CD14-positive monocyte (primary cell): ENCODE measurements around the gene ZNF365. TPM values are rescaled to one million over a fixed set of nuclear protein-coding genes. Genes with fewer than 3 reads are reported as not detected.
"Not testable (repeated sequence)": the region's sequence is repeated elsewhere in the genome, so short reads cannot be mapped to it uniquely, and the experiment has no call there.

Experiments
- DNase-seq, 3 donors: peaks; one replicate each; pipeline ENCODE4 v3.0.0-alpha.2; 2011 to 2022
- H2AFZ ChIP-seq: 2 replicates; pipeline ENCODE4 v1.6.0; 2012; ENCODE audit warnings: mild to moderate bottlenecking, low read depth, low read length, inconsistent platforms; ENCODE audit not compliant: insufficient read depth, poor library complexity, severe bottlenecking
- H3K27ac ChIP-seq, 2 donors: 1 replicate in 1 of 2; 2 replicates in 1 of 2; pipeline ENCODE4 v1.5.1; 2012 to 2013; ENCODE audit warnings: low read length in 2 of 2, control low read depth in 1 of 2, inconsistent platforms in 1 of 2, low read depth in 1 of 2, mild to moderate bottlenecking in 1 of 2
- H3K27me3 ChIP-seq, 2 donors: one replicate each; pipeline versions ENCODE4 v1.6.0 to v1.6.1; 2011 to 2013; ENCODE audit warnings: low read length in 2 of 2; ENCODE audit not compliant: control insufficient read depth in 2 of 2, insufficient read depth in 2 of 2
- H3K36me3 ChIP-seq, 2 donors: replicated peaks in 1 of 2; 1 replicate in 1 of 2; 2 replicates in 1 of 2; pipeline versions ENCODE4 v1.5.1 to v1.6.1; 2012 to 2013; ENCODE audit warnings: low read length in 2 of 2, control low read depth in 1 of 2, inconsistent platforms in 1 of 2, mild to moderate bottlenecking in 1 of 2; ENCODE audit not compliant: insufficient read depth in 2 of 2, control insufficient read depth in 1 of 2
- H3K4me1 ChIP-seq, 2 donors: 1 replicate in 1 of 2; 2 replicates in 1 of 2; pipeline versions ENCODE4 v1.5.1 to v1.6.1; 2012 to 2013; ENCODE audit warnings: low read length in 2 of 2, control low read depth in 1 of 2, inconsistent platforms in 1 of 2, mild to moderate bottlenecking in 1 of 2, moderate library complexity in 1 of 2; ENCODE audit not compliant: insufficient read depth in 2 of 2, control insufficient read depth in 1 of 2
- H3K4me2 ChIP-seq: replicated peaks from 2 replicates; pipeline ENCODE3; 2012; ENCODE audit warnings: low read length, moderate library complexity, mild to moderate bottlenecking; ENCODE audit not compliant: poor library complexity, severe bottlenecking; ENCODE audit errors: extremely low read depth
- H3K4me3 ChIP-seq, 3 experiments: fragments of 200-600 bp in 1 of 3; sonication (generic) in 1 of 3; replicated peaks in 1 of 3; 1 replicate in 2 of 3; 2 replicates in 1 of 3; pipeline ENCODE4 v1.5.1; 2011 to 2013; ENCODE audit warnings: low read length in 3 of 3, mild to moderate bottlenecking in 3 of 3, control low read depth in 2 of 3, low read depth in 2 of 3, inconsistent platforms in 1 of 3, moderate library complexity in 1 of 3
- H3K79me2 ChIP-seq: 2 replicates; pipeline ENCODE4 v1.6.0; 2012; ENCODE audit warnings: mild to moderate bottlenecking, control low read depth, inconsistent platforms, low read length, moderate library complexity; ENCODE audit not compliant: insufficient read depth
- H3K9ac ChIP-seq: 2 replicates; pipeline ENCODE4 v1.6.0; 2017; ENCODE audit warnings: low read length, mild to moderate bottlenecking; ENCODE audit not compliant: insufficient read depth, poor library complexity, severe bottlenecking
- H3K9me3 ChIP-seq, 2 donors: replicated peaks in 1 of 2; 1 replicate in 1 of 2; 2 replicates in 1 of 2; pipeline versions ENCODE4 v1.5.1 to v1.6.1; 2012 to 2013; ENCODE audit warnings: low read length in 2 of 2, control low read depth in 1 of 2; ENCODE audit not compliant: control insufficient read depth in 1 of 2, insufficient read depth in 1 of 2
- H4K20me1 ChIP-seq: 2 replicates; pipeline ENCODE4 v1.6.0; 2012; ENCODE audit warnings: mild to moderate bottlenecking, low read length, control low read depth, moderate library complexity; ENCODE audit not compliant: insufficient read depth
- H3K27ac Mint-ChIP-seq, 7 donors: one replicate each; pipeline ENCODE4 v1.8.0; 2020; ENCODE audit warnings: mild to moderate bottlenecking in 7 of 7, mixed read lengths in 7 of 7, moderate library complexity in 6 of 7, inconsistent platforms in 2 of 7
- H3K27me3 Mint-ChIP-seq, 3 donors: one replicate each; pipeline ENCODE4 v1.8.0; 2021 to 2022; ENCODE audit warnings: low read depth in 3 of 3, mild to moderate bottlenecking in 3 of 3, mixed read lengths in 3 of 3, moderate library complexity in 3 of 3, inconsistent platforms in 1 of 3
- H3K36me3 Mint-ChIP-seq, 2 donors: one replicate each; pipeline ENCODE4 v1.8.0; 2020; ENCODE audit warnings: mixed read lengths in 2 of 2, inconsistent platforms in 1 of 2, mild to moderate bottlenecking in 1 of 2
- H3K4me1 Mint-ChIP-seq: one replicate; pipeline ENCODE4 v1.8.0; 2020; ENCODE audit warnings: mild to moderate bottlenecking, mixed read lengths
- H3K4me3 Mint-ChIP-seq, 2 donors: one replicate each; pipeline ENCODE4 v1.8.0; 2020; ENCODE audit warnings: mild to moderate bottlenecking in 2 of 2, mixed read lengths in 2 of 2, moderate library complexity in 1 of 2
- H3K9me3 Mint-ChIP-seq, 7 donors: one replicate each; pipeline ENCODE4 v1.8.0; 2020 to 2022; ENCODE audit warnings: mixed read lengths in 7 of 7, mild to moderate bottlenecking in 6 of 7, moderate library complexity in 6 of 7, inconsistent platforms in 2 of 7
- WGBS: methylation state at CpG from one replicate; pipeline ENCODE4 v1.1.5; 2013; ENCODE audit warnings: missing lambda C conversion rate; ENCODE audit not compliant: insufficient coverage; 5-methylcytosine and 5-hydroxymethylcytosine counted together
- intact Hi-C, 2 donors: fragments of 100-400 bp; cut with micrococcal nuclease; formaldehyde crosslinking; loops; one replicate each; pipeline versions ENCODE4 v1.15.0 to v1.15.1; 2023
- polyA plus RNA-seq, 3 donors: library from polyadenylated mRNA; depleted of rRNA in 1 of 3; unstranded in 2 of 3; stranded (reverse) in 1 of 3; fragments of 300-500 nt in 2 of 3; fragments of >200 nt in 1 of 3; fragmentation: Illumina TruSeq in 2 of 3; gene quantifications; 1 replicate in 2 of 3; 2 replicates in 1 of 3; pipeline ENCODE4 v1.2.3, GENCODE V29; 2012 to 2021
- TF ChIP-seq, protein P1 (sequence below): fragments of 200-600 bp; IDR thresholded peaks from one replicate; pipeline ENCODE4 v1.8.0; 2022; ENCODE audit warnings: antibody characterized with exemption, mild to moderate bottlenecking

ZNF365 gene
- polyA plus RNA-seq, 3 donors = not detected

DNA sequence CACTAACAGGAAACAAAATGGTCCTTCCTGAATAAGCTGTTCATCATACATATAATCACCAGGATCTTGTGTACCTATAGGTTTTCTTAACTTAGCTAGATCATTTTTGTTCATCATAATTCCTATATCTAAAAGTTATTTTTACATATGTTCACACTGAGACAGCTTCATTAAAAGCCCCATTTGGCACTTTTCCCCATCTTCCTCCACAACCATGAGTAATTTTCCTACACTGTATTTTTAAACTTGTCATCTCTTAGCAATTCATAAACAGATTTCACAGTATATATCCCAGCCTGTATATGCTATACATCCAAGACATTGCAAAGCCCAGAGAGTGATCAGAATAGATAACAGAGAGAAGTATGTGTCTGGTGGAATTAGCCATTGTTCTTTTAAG lies 28.3 kb downstream of the ZNF365 start:
- no peaks in the 10 kb centered on the region for H3K4me1 ChIP-seq
- Mint-ChIP-seq H3K9me3 (peaks cover 3 to 10% (median 8%) of the 10 kb centered on the region in 7 donors), H3K27me3 (no peaks in the 10 kb centered on the region), H3K36me3 (no peaks in the 10 kb centered on the region), H3K27ac (no peak overlapping the region), H3K4me1 (no peaks in the 10 kb centered on the region), H3K4me3 (no peak overlapping the region)
- H3K36me3 ChIP-seq = no peaks in the 10 kb centered on the region
- peaks cover 3 to 4% of the 10 kb centered on the region in 2 donors for H3K9me3 ChIP-seq
- H3K27me3 ChIP-seq = no peaks in the 10 kb centered on the region
- H3K79me2 ChIP-seq = no peaks in the 10 kb centered on the region
- no peak overlapping the region for H3K4me2 ChIP-seq
- H3K4me3 ChIP-seq = no peak overlapping the region
- intact Hi-C loops = no loop called here
- no peaks in the 10 kb centered on the region for H4K20me1 ChIP-seq
- no peak overlapping the region for H3K9ac ChIP-seq
- DNase-seq = no peak
- H3K27ac ChIP-seq = no peak overlapping the region
- TF ChIP-seq, protein P1, sequence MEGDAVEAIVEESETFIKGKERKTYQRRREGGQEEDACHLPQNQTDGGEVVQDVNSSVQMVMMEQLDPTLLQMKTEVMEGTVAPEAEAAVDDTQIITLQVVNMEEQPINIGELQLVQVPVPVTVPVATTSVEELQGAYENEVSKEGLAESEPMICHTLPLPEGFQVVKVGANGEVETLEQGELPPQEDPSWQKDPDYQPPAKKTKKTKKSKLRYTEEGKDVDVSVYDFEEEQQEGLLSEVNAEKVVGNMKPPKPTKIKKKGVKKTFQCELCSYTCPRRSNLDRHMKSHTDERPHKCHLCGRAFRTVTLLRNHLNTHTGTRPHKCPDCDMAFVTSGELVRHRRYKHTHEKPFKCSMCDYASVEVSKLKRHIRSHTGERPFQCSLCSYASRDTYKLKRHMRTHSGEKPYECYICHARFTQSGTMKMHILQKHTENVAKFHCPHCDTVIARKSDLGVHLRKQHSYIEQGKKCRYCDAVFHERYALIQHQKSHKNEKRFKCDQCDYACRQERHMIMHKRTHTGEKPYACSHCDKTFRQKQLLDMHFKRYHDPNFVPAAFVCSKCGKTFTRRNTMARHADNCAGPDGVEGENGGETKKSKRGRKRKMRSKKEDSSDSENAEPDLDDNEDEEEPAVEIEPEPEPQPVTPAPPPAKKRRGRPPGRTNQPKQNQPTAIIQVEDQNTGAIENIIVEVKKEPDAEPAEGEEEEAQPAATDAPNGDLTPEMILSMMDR = no peak
- no peak overlapping the region for H2AFZ ChIP-seq

- H3K36me3 ChIP-seq, H4K20me1 ChIP-seq, H3K4me1 Mint-ChIP-seq, H3K4me3 Mint-ChIP-seq, H3K27me3 Mint-ChIP-seq, H2AFZ ChIP-seq, H3K27ac Mint-ChIP-seq, H3K27ac ChIP-seq, H3K79me2 ChIP-seq, DNase-seq, intact Hi-C loops, H3K9ac ChIP-seq, H3K4me2 ChIP-seq, H3K36me3 Mint-ChIP-seq, H3K27me3 ChIP-seq, H3K4me3 ChIP-seq, H3K4me1 ChIP-seq: not testable (repeated sequence)
- no CpG with 5 or more reads among the region's 1 CpG for WGBS
- H3K9me3 Mint-ChIP-seq = peaks cover 17 to 35% (median 26%) of the 10 kb centered on the region in 7 donors
- H3K9me3 ChIP-seq = peaks cover 3 to 11% of the 10 kb centered on the region in 2 donors
Measured at GRCh38 chr10:62410528-62410927, 36.4 kb downstream of the ZNF365 start.

- peaks cover 17 to 35% (median 26%) of the 10 kb centered on the region in 7 donors for H3K9me3 Mint-ChIP-seq
- H2AFZ ChIP-seq, intact Hi-C loops, H3K4me1 Mint-ChIP-seq, H4K20me1 ChIP-seq, H3K27ac Mint-ChIP-seq, H3K79me2 ChIP-seq, H3K4me3 Mint-ChIP-seq, H3K4me3 ChIP-seq, DNase-seq, H3K36me3 Mint-ChIP-seq, H3K36me3 ChIP-seq, H3K27me3 ChIP-seq, H3K9ac ChIP-seq, H3K4me2 ChIP-seq, H3K27ac ChIP-seq, H3K4me1 ChIP-seq: not testable (repeated sequence)
- 100% methylated on average over 1 of the region's 1 CpG for WGBS
- H3K27me3 Mint-ChIP-seq = peaks cover 0 to 13% (median 8%) of the 10 kb centered on the region in 3 donors
- peaks cover 3 to 11% of the 10 kb centered on the region in 2 donors for H3K9me3 ChIP-seq
Measured at GRCh38 chr10:62410934-62411333, 36.8 kb downstream of the ZNF365 start.
